ENCODE data around the gene PTPN1.

- no peak for TF ChIP-seq CTCF (IDR thresholded peaks at IDR 0.05)
- no peak for TF ChIP-seq ZFX (IDR thresholded peaks at IDR 0.05; ENCODE audit: borderline replicate concordance)
Observed at GRCh38 chr20:50615407-50615806, 105.2 kb downstream of the PTPN1 start.

All from 22Rv1 (cell line).